Astrocyte (in vitro differentiated cells and primary cell): ENCODE measurements around the gene COPS6. TPM values are rescaled to one million over a fixed set of nuclear protein-coding genes. Genes with fewer than 3 reads are reported as not detected.

Source experiments
- DNase-seq: peaks from one replicate; pipeline ENCODE4 v3.0.0-alpha.2; 2010; ENCODE audit warnings: low read depth
- FAIRE-seq: peaks from 2 replicates; lab custom pipeline; 2011; peaks lifted over from hg19 to GRCh38; lab: Jason Lieb, UNC
- H2AFZ ChIP-seq: 2 replicates; pipeline ENCODE4 v1.6.0; 2012; ENCODE audit warnings: low read depth, low read length, inconsistent platforms
- H3K27ac ChIP-seq: 2 replicates; pipeline ENCODE4 v1.5.1; 2011; ENCODE audit warnings: low read depth, low read length, inconsistent platforms
- H3K27me3 ChIP-seq: 2 replicates; pipeline ENCODE4 v1.6.0; 2011; ENCODE audit warnings: low read length, inconsistent platforms; ENCODE audit not compliant: insufficient read depth
- H3K36me3 ChIP-seq: 2 replicates; pipeline ENCODE4 v1.5.1; 2011; ENCODE audit warnings: low read length, inconsistent platforms; ENCODE audit not compliant: insufficient read depth
- H3K4me1 ChIP-seq: 2 replicates; pipeline ENCODE4 v1.5.1; 2011; ENCODE audit warnings: low read length, inconsistent platforms; ENCODE audit not compliant: insufficient read depth
- H3K4me2 ChIP-seq: 2 replicates; pipeline ENCODE4 v1.6.0; 2012; ENCODE audit warnings: low read length, inconsistent platforms
- H3K4me3 ChIP-seq: 2 replicates; pipeline ENCODE4 v1.5.1; 2011; ENCODE audit warnings: low read depth, mild to moderate bottlenecking, low read length, inconsistent platforms; ENCODE audit not compliant: insufficient read depth
- H3K79me2 ChIP-seq: 2 replicates; pipeline ENCODE4 v1.6.0; 2012; ENCODE audit warnings: mild to moderate bottlenecking, low read length, inconsistent platforms; ENCODE audit not compliant: insufficient read depth
- H3K9ac ChIP-seq: 2 replicates; pipeline ENCODE4 v1.6.0; 2012; ENCODE audit warnings: mild to moderate bottlenecking, low read length, inconsistent platforms
- H3K9me3 ChIP-seq: 2 replicates; pipeline ENCODE4 v1.5.1; 2012; ENCODE audit warnings: low read depth, mild to moderate bottlenecking, low read length, inconsistent platforms; ENCODE audit not compliant: insufficient read depth
- H4K20me1 ChIP-seq: 2 replicates; pipeline ENCODE4 v1.6.0; 2012; ENCODE audit warnings: low read length, inconsistent platforms; ENCODE audit not compliant: insufficient read depth
- H3K27ac Mint-ChIP-seq: one replicate; pipeline ENCODE4 v1.8.0; 2021; ENCODE audit warnings: mild to moderate bottlenecking, mixed read lengths; ENCODE audit not compliant: unreplicated experiment
- H3K27me3 Mint-ChIP-seq: one replicate; pipeline ENCODE4 v1.8.0; 2021; ENCODE audit warnings: low read depth, mixed read lengths; ENCODE audit not compliant: unreplicated experiment
- H3K36me3 Mint-ChIP-seq: one replicate; pipeline ENCODE4 v1.8.0; 2021; ENCODE audit warnings: low read depth, mixed read lengths; ENCODE audit not compliant: unreplicated experiment
- H3K4me1 Mint-ChIP-seq: one replicate; pipeline ENCODE4 v1.8.0; 2021; ENCODE audit warnings: low read depth, mixed read lengths; ENCODE audit not compliant: unreplicated experiment
- H3K4me3 Mint-ChIP-seq: one replicate; pipeline ENCODE4 v1.8.0; 2021; ENCODE audit warnings: mild to moderate bottlenecking, moderate library complexity, mixed read lengths; ENCODE audit not compliant: unreplicated experiment
- H3K9me3 Mint-ChIP-seq: one replicate; pipeline ENCODE4 v1.8.0; 2021; ENCODE audit warnings: mild to moderate bottlenecking, mixed read lengths; ENCODE audit not compliant: unreplicated experiment
- EZH2 ChIP-seq: IDR thresholded peaks from 2 replicates; pipeline ENCODE4 v1.6.1; 2012; ENCODE audit warnings: mild to moderate bottlenecking, low read length, inconsistent platforms; ENCODE audit not compliant: insufficient read depth
- total RNA-seq: library from RNA; stranded (reverse); gene quantifications from 2 replicates; pipeline ENCODE4 v1.2.1, GENCODE V29; 2021
- TF ChIP-seq, protein P1 (sequence below): IDR thresholded peaks from 2 replicates; pipeline ENCODE4 v1.5.1; 2011; ENCODE audit warnings: low read depth, mild to moderate bottlenecking, inconsistent platforms, low read length, moderate library complexity; ENCODE audit not compliant: insufficient read depth

The COPS6 gene
- total RNA-seq, 1 donor from 2014 or later: 95.3 TPM

DNA sequence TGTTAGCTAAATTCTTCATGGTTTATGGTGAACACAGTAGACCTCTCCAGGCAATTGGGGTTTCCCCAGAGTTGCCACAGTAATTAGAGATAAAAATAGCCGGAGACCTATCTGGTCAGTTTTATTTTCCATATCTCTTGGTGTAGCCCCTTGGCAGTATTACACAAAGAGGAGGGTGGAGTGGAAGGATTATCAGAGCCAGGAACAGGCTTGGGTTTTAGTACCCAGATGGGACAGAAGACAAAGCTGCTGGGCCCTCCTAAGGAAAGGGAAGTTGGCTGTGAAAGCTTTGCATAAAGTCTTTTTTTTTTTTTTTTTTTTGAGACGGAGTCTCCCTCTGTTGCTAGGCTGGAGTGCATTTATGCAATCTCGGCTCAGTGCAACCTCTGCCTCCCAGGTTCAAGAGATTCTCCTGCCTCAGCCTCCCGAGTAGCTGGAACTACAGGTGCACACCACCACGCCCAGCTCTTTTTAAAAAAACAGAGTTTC is 29.5 kb upstream of the COPS6 start:
- Mint-ChIP-seq H3K9me3 (peaks cover 2% of the 10 kb centered on the region), H3K27ac (no peak overlapping the region), H3K4me1 (no peaks in the 10 kb centered on the region), H3K36me3 (peaks cover 36% of the 10 kb centered on the region), H3K4me3 (no peak overlapping the region), H3K27me3 (no peaks in the 10 kb centered on the region)
- Histone ChIP-seq H3K27ac (no peak overlapping the region), H4K20me1 (peaks cover 3% of the 10 kb centered on the region), H3K79me2 (peaks cover 3% of the 10 kb centered on the region), H2AFZ (no peak overlapping the region), H3K4me3 (no peak overlapping the region), H3K27me3 (no peaks in the 10 kb centered on the region), H3K36me3 (peaks cover 17% of the 10 kb centered on the region), H3K9me3 (peaks cover 6% of the 10 kb centered on the region), H3K4me1 (no peaks in the 10 kb centered on the region), H3K4me2 (no peak overlapping the region), H3K9ac (no peak overlapping the region)
- FAIRE-seq: no peak
- TF ChIP-seq, protein P1, sequence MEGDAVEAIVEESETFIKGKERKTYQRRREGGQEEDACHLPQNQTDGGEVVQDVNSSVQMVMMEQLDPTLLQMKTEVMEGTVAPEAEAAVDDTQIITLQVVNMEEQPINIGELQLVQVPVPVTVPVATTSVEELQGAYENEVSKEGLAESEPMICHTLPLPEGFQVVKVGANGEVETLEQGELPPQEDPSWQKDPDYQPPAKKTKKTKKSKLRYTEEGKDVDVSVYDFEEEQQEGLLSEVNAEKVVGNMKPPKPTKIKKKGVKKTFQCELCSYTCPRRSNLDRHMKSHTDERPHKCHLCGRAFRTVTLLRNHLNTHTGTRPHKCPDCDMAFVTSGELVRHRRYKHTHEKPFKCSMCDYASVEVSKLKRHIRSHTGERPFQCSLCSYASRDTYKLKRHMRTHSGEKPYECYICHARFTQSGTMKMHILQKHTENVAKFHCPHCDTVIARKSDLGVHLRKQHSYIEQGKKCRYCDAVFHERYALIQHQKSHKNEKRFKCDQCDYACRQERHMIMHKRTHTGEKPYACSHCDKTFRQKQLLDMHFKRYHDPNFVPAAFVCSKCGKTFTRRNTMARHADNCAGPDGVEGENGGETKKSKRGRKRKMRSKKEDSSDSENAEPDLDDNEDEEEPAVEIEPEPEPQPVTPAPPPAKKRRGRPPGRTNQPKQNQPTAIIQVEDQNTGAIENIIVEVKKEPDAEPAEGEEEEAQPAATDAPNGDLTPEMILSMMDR: no peak
- no peak for TF ChIP-seq EZH2
- DNase-seq: no peak

DNA sequence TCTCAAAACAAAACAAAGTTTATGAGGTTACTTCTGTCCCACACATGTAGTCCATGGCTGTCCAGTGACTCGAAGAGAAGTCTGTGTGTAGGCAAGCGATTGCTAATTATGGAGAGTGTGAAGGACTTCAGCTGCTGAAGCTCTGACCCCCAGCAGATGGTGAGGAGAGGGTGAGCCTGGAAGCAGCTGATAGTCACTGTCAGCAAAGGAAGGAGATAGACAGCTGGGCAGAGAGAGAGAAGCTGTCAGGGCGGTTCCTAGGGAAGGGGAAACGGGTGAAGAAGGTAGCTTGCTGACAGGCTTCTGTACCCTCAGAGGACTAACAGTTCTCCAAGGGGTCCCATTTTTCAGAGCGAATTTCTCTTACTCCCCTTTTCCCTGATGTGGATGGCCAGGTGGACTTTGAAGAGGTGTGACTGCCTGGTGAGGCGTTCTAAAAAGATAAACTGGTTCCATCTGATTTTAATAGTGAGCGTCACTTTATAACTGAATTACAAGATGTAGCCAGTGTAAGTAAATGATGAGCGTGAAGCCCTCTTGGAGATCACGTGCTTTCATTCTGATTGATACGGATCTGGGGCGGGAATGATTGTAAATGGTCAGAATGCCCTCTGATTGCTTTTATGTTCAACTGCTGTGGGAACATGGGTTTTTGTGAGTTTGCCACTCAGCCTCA is 27.1 kb upstream of the COPS6 start:
- Mint-ChIP-seq H3K27ac (no peak overlapping the region), H3K4me1 (no peaks in the 10 kb centered on the region), H3K27me3 (no peaks in the 10 kb centered on the region), H3K9me3 (peaks cover 4% of the 10 kb centered on the region), H3K4me3 (no peak overlapping the region), H3K36me3 (peaks cover 45% of the 10 kb centered on the region)
- H3K79me2 ChIP-seq: no peaks in the 10 kb centered on the region
- no peak for DNase-seq
- no peak overlapping the region for H3K27ac ChIP-seq
- TF ChIP-seq EZH2: no peak
- TF ChIP-seq, protein P1: no peak
- no peak overlapping the region for H3K4me3 ChIP-seq
- no peaks in the 10 kb centered on the region for H3K27me3 ChIP-seq
- H3K4me1 ChIP-seq: no peaks in the 10 kb centered on the region
- no peak for FAIRE-seq
- peaks cover 28% of the 10 kb centered on the region for H3K36me3 ChIP-seq
- no peak overlapping the region for H2AFZ ChIP-seq
- H3K9ac ChIP-seq: no peak overlapping the region
- peaks cover 3% of the 10 kb centered on the region for H4K20me1 ChIP-seq
- H3K9me3 ChIP-seq: peaks cover 10% of the 10 kb centered on the region
- no peak overlapping the region for H3K4me2 ChIP-seq

DNA sequence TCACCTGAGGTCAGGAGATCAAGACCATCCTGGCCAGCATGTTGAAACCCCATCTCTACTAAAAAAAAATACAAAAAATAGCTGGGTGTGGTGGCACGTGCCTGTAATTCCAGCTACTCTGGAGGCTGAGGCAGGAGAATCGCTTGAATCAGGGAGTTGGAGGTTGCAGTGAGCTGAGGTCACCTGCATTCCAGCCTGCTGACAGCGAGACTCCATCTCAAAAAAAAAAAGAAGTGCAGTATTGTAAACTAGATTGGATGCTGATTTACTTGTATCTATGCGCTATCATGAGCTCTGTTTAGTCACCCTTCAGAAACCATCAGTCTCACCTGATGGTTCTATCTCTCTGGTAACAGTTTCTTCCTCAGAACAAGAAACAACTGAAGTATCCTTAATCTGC is 25.4 kb upstream of the COPS6 start:
- no peaks in the 10 kb centered on the region for H3K79me2 ChIP-seq
- no peak overlapping the region for H2AFZ ChIP-seq
- TF ChIP-seq, protein P1: no peak
- TF ChIP-seq EZH2: no peak
- H3K4me3 ChIP-seq: no peak overlapping the region
- no peak overlapping the region for H3K4me2 ChIP-seq
- no peaks in the 10 kb centered on the region for H3K4me1 ChIP-seq
- H3K27me3 ChIP-seq: no peaks in the 10 kb centered on the region
- peaks cover 10% of the 10 kb centered on the region for H3K9me3 ChIP-seq
- Mint-ChIP-seq H3K27me3 (no peaks in the 10 kb centered on the region), H3K4me1 (no peaks in the 10 kb centered on the region), H3K4me3 (no peak overlapping the region), H3K9me3 (peaks cover 2% of the 10 kb centered on the region), H3K36me3 (peaks cover 43% of the 10 kb centered on the region), H3K27ac (no peak overlapping the region)
- H3K9ac ChIP-seq: no peak overlapping the region
- H3K36me3 ChIP-seq: peaks cover 20% of the 10 kb centered on the region
- H3K27ac ChIP-seq: no peak overlapping the region
- peaks cover 2% of the 10 kb centered on the region for H4K20me1 ChIP-seq
- DNase-seq (no peak), FAIRE-seq (no peak)
